GM12872 (cell line): Measurements from ENCODE around the gene CCN6.

Experiments used
- CTCF ChIP-seq: IDR thresholded peaks from 3 replicates; pipeline ENCODE4 v1.5.1; 2011; ENCODE audit warnings: low read depth, mild to moderate bottlenecking, low read length, moderate library complexity; ENCODE audit not compliant: insufficient read depth

Gene CCN6

GRCh38 chr6:112030961-112031660 lies 22.8 kb upstream of the CCN6 start:
- TF ChIP-seq CTCF, result no peak

GRCh38 chr6:112031960-112032359 lies 21.9 kb upstream of the CCN6 start:
- no peak for TF ChIP-seq CTCF

GRCh38 chr6:112032728-112033127 lies 21.2 kb upstream of the CCN6 start:
- TF ChIP-seq CTCF, result no peak

GRCh38 chr6:112033791-112034615 lies 19.9 kb upstream of the CCN6 start:
- TF ChIP-seq CTCF, result no peak

- no peak for TF ChIP-seq CTCF
These were observed 19.3 kb upstream of the CCN6 start for GRCh38 chr6:112034616-112034995.

- no peak for TF ChIP-seq CTCF
These were observed 17.7 kb upstream of the CCN6 start for GRCh38 chr6:112036088-112036637.

GRCh38 chr6:112037783-112038216 lies 16.1 kb upstream of the CCN6 start:
- no peak for TF ChIP-seq CTCF
